ENCODE results near the gene LRRC8B. TPM values are rescaled to one million over a fixed set of nuclear protein-coding genes. Genes with fewer than 3 reads are reported as not detected.

LRRC8B gene
- total and polyA plus RNA-seq, 9 of the 15 experiments (the other 6 are each of a cell fraction or from before 2014, with no cell fraction given), result 4.3 to 43.7 (median 14.4) TPM

DNA sequence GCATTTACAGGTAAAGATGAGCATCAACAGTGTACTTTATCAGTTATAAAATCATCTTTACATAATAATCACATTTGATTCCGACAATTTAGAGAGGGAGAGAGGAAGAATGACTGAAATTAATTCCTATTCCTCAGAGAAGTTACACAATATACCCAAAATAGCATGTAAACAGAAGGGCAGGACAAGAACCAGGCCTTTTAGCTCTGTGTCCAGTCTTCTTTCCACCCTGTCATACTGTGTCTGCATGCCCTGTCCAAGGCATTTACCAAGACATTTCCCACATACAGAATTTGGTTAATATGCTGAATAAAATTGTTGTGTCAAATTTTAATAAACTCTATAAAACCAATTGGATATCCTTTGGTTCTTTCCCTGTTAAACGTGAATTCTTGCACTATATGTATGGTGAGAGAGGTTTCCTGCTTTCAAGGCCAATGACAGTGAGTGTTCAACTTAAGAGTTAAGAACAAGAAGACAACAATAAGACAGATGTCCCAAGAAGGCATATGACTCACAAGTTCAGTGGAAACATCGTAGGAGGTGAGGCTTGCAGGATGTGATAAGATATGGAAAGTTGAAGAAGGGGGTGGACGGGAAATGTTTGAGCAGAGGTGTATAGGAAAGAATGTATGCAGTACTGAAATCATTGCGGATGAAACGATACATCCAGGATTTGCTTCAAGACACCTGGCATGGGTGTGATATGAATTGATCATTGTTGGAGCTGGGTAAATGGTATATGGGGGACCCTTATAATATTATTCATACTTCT, 20.8 kb downstream of the LRRC8B start (continued):
- TF ChIP-seq SNRNP70 (optimal IDR thresholded peaks at IDR 0.05; ENCODE audit: low read depth, low read length) (no peak), SRSF9 (IDR thresholded peaks at IDR 0.05; ENCODE audit: borderline replicate concordance, low read depth, low read length) (no peak), CBFB (CRISPR knock-in tag; IDR thresholded peaks at IDR 0.05) (no peak), NR3C1 (CRISPR knock-in tag; IDR thresholded peaks at IDR 0.05) (no peak), ZNF57 (CRISPR knock-in tag; IDR thresholded peaks at IDR 0.05) (no peak), ZNF695 (CRISPR knock-in tag; IDR thresholded peaks at IDR 0.05) (no peak), XRCC4 (IDR thresholded peaks at IDR 0.05; ENCODE audit: extremely low read depth, insufficient read depth, insufficient read length) (no peak), LEF1 (IDR thresholded peaks at IDR 0.05) (peak; percentile 99), GATAD2B (IDR thresholded peaks at IDR 0.05; ENCODE audit: borderline replicate concordance) (peak; percentile 82; the same call in 1 of the 2 replicates), ZNF41 (CRISPR knock-in tag; conservative IDR thresholded peaks at IDR 0.05) (peak; percentile 69), PRPF4 (IDR thresholded peaks at IDR 0.05; ENCODE audit: insufficient read depth, low read depth, low read length, poor library complexity, severe bottlenecking) (no peak), CBX5 (IDR thresholded peaks at IDR 0.05; ENCODE audit: borderline replicate concordance, low read depth) (no peak; the same call in 1 of the 2 replicates), KDM4B (IDR thresholded peaks at IDR 0.05; ENCODE audit: borderline replicate concordance in 2 of 2, low read depth in 1 of 2) (no peak), MYC (IDR thresholded peaks at IDR 0.05; ENCODE audit: low read depth, low read length) (peak; percentile 43; the same call in 1 of the 2 replicates), MYC (CRISPR knock-in tag; IDR thresholded peaks at IDR 0.05; ENCODE audit: borderline replicate concordance, low read depth) (no peak), EZH2 (IDR thresholded peaks at IDR 0.05; ENCODE audit: borderline replicate concordance, low read depth, low read length) (no peak), MYBL2 (IDR thresholded peaks at IDR 0.05; ENCODE audit: low read depth) (peak; percentile 35; the same call in 1 of the 2 replicates), MYBL2 (CRISPR knock-in tag; IDR thresholded peaks at IDR 0.05; ENCODE audit: borderline replicate concordance) (no peak)
- TF ChIP-seq, protein P1, sequence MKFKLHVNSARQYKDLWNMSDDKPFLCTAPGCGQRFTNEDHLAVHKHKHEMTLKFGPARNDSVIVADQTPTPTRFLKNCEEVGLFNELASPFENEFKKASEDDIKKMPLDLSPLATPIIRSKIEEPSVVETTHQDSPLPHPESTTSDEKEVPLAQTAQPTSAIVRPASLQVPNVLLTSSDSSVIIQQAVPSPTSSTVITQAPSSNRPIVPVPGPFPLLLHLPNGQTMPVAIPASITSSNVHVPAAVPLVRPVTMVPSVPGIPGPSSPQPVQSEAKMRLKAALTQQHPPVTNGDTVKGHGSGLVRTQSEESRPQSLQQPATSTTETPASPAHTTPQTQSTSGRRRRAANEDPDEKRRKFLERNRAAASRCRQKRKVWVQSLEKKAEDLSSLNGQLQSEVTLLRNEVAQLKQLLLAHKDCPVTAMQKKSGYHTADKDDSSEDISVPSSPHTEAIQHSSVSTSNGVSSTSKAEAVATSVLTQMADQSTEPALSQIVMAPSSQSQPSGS (CRISPR knock-in tag; IDR thresholded peaks at IDR 0.05), result no peak
- TF ChIP-seq, protein P2, sequence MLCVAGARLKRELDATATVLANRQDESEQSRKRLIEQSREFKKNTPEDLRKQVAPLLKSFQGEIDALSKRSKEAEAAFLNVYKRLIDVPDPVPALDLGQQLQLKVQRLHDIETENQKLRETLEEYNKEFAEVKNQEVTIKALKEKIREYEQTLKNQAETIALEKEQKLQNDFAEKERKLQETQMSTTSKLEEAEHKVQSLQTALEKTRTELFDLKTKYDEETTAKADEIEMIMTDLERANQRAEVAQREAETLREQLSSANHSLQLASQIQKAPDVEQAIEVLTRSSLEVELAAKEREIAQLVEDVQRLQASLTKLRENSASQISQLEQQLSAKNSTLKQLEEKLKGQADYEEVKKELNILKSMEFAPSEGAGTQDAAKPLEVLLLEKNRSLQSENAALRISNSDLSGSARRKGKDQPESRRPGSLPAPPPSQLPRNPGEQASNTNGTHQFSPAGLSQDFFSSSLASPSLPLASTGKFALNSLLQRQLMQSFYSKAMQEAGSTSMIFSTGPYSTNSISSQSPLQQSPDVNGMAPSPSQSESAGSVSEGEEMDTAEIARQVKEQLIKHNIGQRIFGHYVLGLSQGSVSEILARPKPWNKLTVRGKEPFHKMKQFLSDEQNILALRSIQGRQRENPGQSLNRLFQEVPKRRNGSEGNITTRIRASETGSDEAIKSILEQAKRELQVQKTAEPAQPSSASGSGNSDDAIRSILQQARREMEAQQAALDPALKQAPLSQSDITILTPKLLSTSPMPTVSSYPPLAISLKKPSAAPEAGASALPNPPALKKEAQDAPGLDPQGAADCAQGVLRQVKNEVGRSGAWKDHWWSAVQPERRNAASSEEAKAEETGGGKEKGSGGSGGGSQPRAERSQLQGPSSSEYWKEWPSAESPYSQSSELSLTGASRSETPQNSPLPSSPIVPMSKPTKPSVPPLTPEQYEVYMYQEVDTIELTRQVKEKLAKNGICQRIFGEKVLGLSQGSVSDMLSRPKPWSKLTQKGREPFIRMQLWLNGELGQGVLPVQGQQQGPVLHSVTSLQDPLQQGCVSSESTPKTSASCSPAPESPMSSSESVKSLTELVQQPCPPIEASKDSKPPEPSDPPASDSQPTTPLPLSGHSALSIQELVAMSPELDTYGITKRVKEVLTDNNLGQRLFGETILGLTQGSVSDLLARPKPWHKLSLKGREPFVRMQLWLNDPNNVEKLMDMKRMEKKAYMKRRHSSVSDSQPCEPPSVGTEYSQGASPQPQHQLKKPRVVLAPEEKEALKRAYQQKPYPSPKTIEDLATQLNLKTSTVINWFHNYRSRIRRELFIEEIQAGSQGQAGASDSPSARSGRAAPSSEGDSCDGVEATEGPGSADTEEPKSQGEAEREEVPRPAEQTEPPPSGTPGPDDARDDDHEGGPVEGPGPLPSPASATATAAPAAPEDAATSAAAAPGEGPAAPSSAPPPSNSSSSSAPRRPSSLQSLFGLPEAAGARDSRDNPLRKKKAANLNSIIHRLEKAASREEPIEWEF (CRISPR knock-in tag; IDR thresholded peaks at IDR 0.05), result no peak
- TF ChIP-seq, protein P3, sequence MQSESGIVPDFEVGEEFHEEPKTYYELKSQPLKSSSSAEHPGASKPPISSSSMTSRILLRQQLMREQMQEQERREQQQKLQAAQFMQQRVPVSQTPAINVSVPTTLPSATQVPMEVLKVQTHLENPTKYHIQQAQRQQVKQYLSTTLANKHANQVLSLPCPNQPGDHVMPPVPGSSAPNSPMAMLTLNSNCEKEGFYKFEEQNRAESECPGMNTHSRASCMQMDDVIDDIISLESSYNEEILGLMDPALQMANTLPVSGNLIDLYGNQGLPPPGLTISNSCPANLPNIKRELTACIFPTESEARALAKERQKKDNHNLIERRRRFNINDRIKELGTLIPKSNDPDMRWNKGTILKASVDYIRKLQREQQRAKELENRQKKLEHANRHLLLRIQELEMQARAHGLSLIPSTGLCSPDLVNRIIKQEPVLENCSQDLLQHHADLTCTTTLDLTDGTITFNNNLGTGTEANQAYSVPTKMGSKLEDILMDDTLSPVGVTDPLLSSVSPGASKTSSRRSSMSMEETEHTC (IDR thresholded peaks at IDR 0.05), result peak; percentile 89
